DOHH2 (cell line): ENCODE data around the gene SAFB.

Experiments used
- H3F3A ChIP-seq: fragments of 200-600 bp; sonication (generic), shearing (Covaris generic); 2 replicates; pipeline ENCODE4 v1.6.0; 2016; ENCODE audit warnings: antibody characterized with exemption, mild to moderate bottlenecking; ENCODE audit not compliant: control insufficient read depth, insufficient read depth
- H3K27ac ChIP-seq: fragments of 200-600 bp; sonication (generic); 2 replicates; pipeline ENCODE4 v1.5.1; 2014; ENCODE audit warnings: low read depth, mild to moderate bottlenecking, low read length, moderate library complexity
- H3K27me3 ChIP-seq: fragments of 200-600 bp; sonication (generic); 2 replicates; pipeline ENCODE4 v1.6.1; 2014; ENCODE audit warnings: mild to moderate bottlenecking, low read length, mixed read lengths; ENCODE audit not compliant: control insufficient read depth
- H3K36me3 ChIP-seq: fragments of 200-600 bp; sonication (generic); 2 replicates; pipeline ENCODE4 v1.6.1; 2014; ENCODE audit warnings: mild to moderate bottlenecking, low read length, moderate library complexity, mixed read lengths; ENCODE audit not compliant: control insufficient read depth
- H3K4me1 ChIP-seq: fragments of 200-600 bp; sonication (generic); 2 replicates; pipeline ENCODE4 v1.6.1; 2014; ENCODE audit warnings: mild to moderate bottlenecking, low read length, mixed read lengths; ENCODE audit not compliant: control insufficient read depth
- H3K4me2 ChIP-seq: fragments of 200-600 bp; sonication (generic); 2 replicates; pipeline ENCODE4 v1.6.0; 2014; ENCODE audit warnings: mild to moderate bottlenecking, low read length, moderate library complexity
- H3K4me3 ChIP-seq: fragments of 200-600 bp; sonication (generic); 2 replicates; pipeline ENCODE4 v1.5.1; 2014; ENCODE audit warnings: mild to moderate bottlenecking, low read length, mixed read lengths
- H3K79me2 ChIP-seq: fragments of 200-600 bp; sonication (generic); 2 replicates; pipeline ENCODE4 v1.6.1; 2014; ENCODE audit warnings: mild to moderate bottlenecking, low read length, mixed read lengths; ENCODE audit not compliant: control insufficient read depth
- H3K9me2 ChIP-seq: fragments of 200-600 bp; sonication (generic); replicated peaks from 2 replicates; pipeline ENCODE4 v1.6.1; 2014; ENCODE audit warnings: mild to moderate bottlenecking, low read length, mixed read lengths; ENCODE audit not compliant: control insufficient read depth
- H3K9me3 ChIP-seq: fragments of 200-600 bp; sonication (generic); 2 replicates; pipeline ENCODE4 v1.6.1; 2014; ENCODE audit warnings: antibody characterized with exemption, low read length, mixed read lengths; ENCODE audit not compliant: control insufficient read depth, insufficient read depth
- H4K20me1 ChIP-seq: fragments of 200-600 bp; sonication (generic); 2 replicates; pipeline ENCODE4 v1.6.0; 2014; ENCODE audit warnings: low read depth, mild to moderate bottlenecking, antibody characterized with exemption, low read length, moderate library complexity; ENCODE audit not compliant: control insufficient read depth, insufficient read depth
- CTCF ChIP-seq: fragments of 200-600 bp; sonication (generic); IDR thresholded peaks from one replicate; pipeline ENCODE4 v1.5.1; 2014; ENCODE audit warnings: antibody characterized with exemption, mild to moderate bottlenecking, low read depth, low read length; ENCODE audit not compliant: poor library complexity, severe bottlenecking
- EZH2phosphoT487 ChIP-seq: fragments of 200-600 bp; sonication (generic); IDR thresholded peaks from 2 replicates; pipeline ENCODE4 v1.6.1; 2017; ENCODE audit warnings: borderline replicate concordance, mild to moderate bottlenecking, antibody characterized with exemption, low read length, moderate library complexity, mixed read lengths

Gene SAFB

GRCh38 chr19:5579286-5579685 is 43.6 kb upstream of the SAFB start:
- no peaks in the 10 kb centered on the region for H3K9me3 ChIP-seq
- no peaks in the 10 kb centered on the region for H3K36me3 ChIP-seq
- TF ChIP-seq CTCF (no peak), EZH2phosphoT487 (no peak)
- H3K4me2 ChIP-seq: no peak overlapping the region
- no peaks in the 10 kb centered on the region for H3K79me2 ChIP-seq
- peaks cover 3% of the 10 kb centered on the region for H3K4me1 ChIP-seq
- no peaks in the 10 kb centered on the region for H3K9me2 ChIP-seq
- H3K27ac ChIP-seq: no peak overlapping the region
- no peak overlapping the region for H3K4me3 ChIP-seq
- H3F3A ChIP-seq: no peaks in the 10 kb centered on the region
- no peaks in the 10 kb centered on the region for H4K20me1 ChIP-seq
- no peaks in the 10 kb centered on the region for H3K27me3 ChIP-seq

- Histone ChIP-seq H3F3A (no peaks in the 10 kb centered on the region), H3K9me2 (no peaks in the 10 kb centered on the region), H4K20me1 (no peaks in the 10 kb centered on the region), H3K27me3 (no peaks in the 10 kb centered on the region), H3K9me3 (no peaks in the 10 kb centered on the region), H3K4me3 (no peak overlapping the region), H3K27ac (no peak overlapping the region), H3K4me1 (peaks cover 3% of the 10 kb centered on the region), H3K4me2 (no peak overlapping the region), H3K79me2 (no peaks in the 10 kb centered on the region), H3K36me3 (no peaks in the 10 kb centered on the region)
- TF ChIP-seq EZH2phosphoT487 (no peak), CTCF (no peak)
Observed at GRCh38 chr19:5579697-5580096, 43.2 kb upstream of the SAFB start.

- no peaks in the 10 kb centered on the region for H3K36me3 ChIP-seq
- H3K79me2 ChIP-seq: no peaks in the 10 kb centered on the region
- H3K9me3 ChIP-seq: no peaks in the 10 kb centered on the region
- H3K4me3 ChIP-seq: no peak overlapping the region
- TF ChIP-seq EZH2phosphoT487: no peak
- H3K27me3 ChIP-seq: no peaks in the 10 kb centered on the region
- no peaks in the 10 kb centered on the region for H3K9me2 ChIP-seq
- H3K4me1 ChIP-seq: peaks cover 3% of the 10 kb centered on the region
- H3K27ac ChIP-seq: no peak overlapping the region
- no peaks in the 10 kb centered on the region for H4K20me1 ChIP-seq
- no peaks in the 10 kb centered on the region for H3F3A ChIP-seq
- no peak overlapping the region for H3K4me2 ChIP-seq
Observed at GRCh38 chr19:5580161-5580571, 42.7 kb upstream of the SAFB start.

- H3K27ac ChIP-seq: no peak overlapping the region
- H3K4me3 ChIP-seq: no peak overlapping the region
- no peaks in the 10 kb centered on the region for H3K9me2 ChIP-seq
- TF ChIP-seq CTCF (no peak), EZH2phosphoT487 (no peak)
- H4K20me1 ChIP-seq: no peaks in the 10 kb centered on the region
- H3K4me2 ChIP-seq: no peak overlapping the region
- H3F3A ChIP-seq: no peaks in the 10 kb centered on the region
- no peaks in the 10 kb centered on the region for H3K27me3 ChIP-seq
- H3K9me3 ChIP-seq: no peaks in the 10 kb centered on the region
- peaks cover 49% of the 10 kb centered on the region for H3K36me3 ChIP-seq
- no peaks in the 10 kb centered on the region for H3K79me2 ChIP-seq
- no peaks in the 10 kb centered on the region for H3K4me1 ChIP-seq
Observed at GRCh38 chr19:5585461-5586299, 37.2 kb upstream of the SAFB start.
